ENCODE data around the gene LINGO3.
A peak's percentile ranks its signal among the peaks of the same experiment; 100 is the strongest.

LINGO3 gene

GRCh38 chr19:2333027-2333806 lies 25.3 kb upstream of the LINGO3 start:
- no peak overlapping the region for H3K27ac ChIP-seq (ENCODE audit: insufficient read depth, low read length, poor library complexity, severe bottlenecking)
- no peak for DNase-seq
- peaks cover 20% of the 10 kb centered on the region for H3K4me1 ChIP-seq (ENCODE audit: control insufficient read depth, insufficient read depth, low read length, poor library complexity, severe bottlenecking)
- no peaks in the 10 kb centered on the region for H3K27me3 ChIP-seq (replicated peaks; ENCODE audit: control insufficient read depth, insufficient read depth, low read length, poor library complexity, severe bottlenecking)
- H3K36me3 ChIP-seq (ENCODE audit: control insufficient read depth, insufficient read depth, low read length) = no peaks in the 10 kb centered on the region
- H3K9me3 ChIP-seq (ENCODE audit: control insufficient read depth, low read length) = no peaks in the 10 kb centered on the region
- no peak overlapping the region for H3K4me3 ChIP-seq (ENCODE audit: insufficient read depth, low read depth, low read length, poor library complexity, severe bottlenecking)

GRCh38 chr19:2332341-2333026 lies 24.5 kb upstream of the LINGO3 start:
- H3K27ac ChIP-seq (ENCODE audit: insufficient read depth, low read length, poor library complexity, severe bottlenecking) = no peak overlapping the region
- H3K27me3 ChIP-seq (replicated peaks; ENCODE audit: control insufficient read depth, insufficient read depth, low read length, poor library complexity, severe bottlenecking) = no peaks in the 10 kb centered on the region
- H3K36me3 ChIP-seq (ENCODE audit: control insufficient read depth, insufficient read depth, low read length) = no peaks in the 10 kb centered on the region
- H3K4me1 ChIP-seq (ENCODE audit: control insufficient read depth, insufficient read depth, low read length, poor library complexity, severe bottlenecking) = peaks cover 25% of the 10 kb centered on the region
- H3K9me3 ChIP-seq (ENCODE audit: control insufficient read depth, low read length) = no peaks in the 10 kb centered on the region
- peak in 1 of 3 donors; percentile 14 for DNase-seq
- H3K4me3 ChIP-seq (ENCODE audit: insufficient read depth, low read depth, low read length, poor library complexity, severe bottlenecking) = no peak overlapping the region

- no peak for DNase-seq
- Histone ChIP-seq H3K27me3 (replicated peaks; ENCODE audit: control insufficient read depth, insufficient read depth, low read length, poor library complexity, severe bottlenecking) (no peaks in the 10 kb centered on the region), H3K36me3 (ENCODE audit: control insufficient read depth, insufficient read depth, low read length) (no peaks in the 10 kb centered on the region), H3K27ac (ENCODE audit: insufficient read depth, low read length, poor library complexity, severe bottlenecking) (no peak overlapping the region), H3K4me3 (ENCODE audit: insufficient read depth, low read depth, low read length, poor library complexity, severe bottlenecking) (no peak overlapping the region), H3K9me3 (ENCODE audit: control insufficient read depth, low read length) (no peaks in the 10 kb centered on the region), H3K4me1 (ENCODE audit: control insufficient read depth, insufficient read depth, low read length, poor library complexity, severe bottlenecking) (peaks cover 29% of the 10 kb centered on the region)
Observed at GRCh38 chr19:2331601-2332246, 23.8 kb upstream of the LINGO3 start.

- no peaks in the 10 kb centered on the region for H3K9me3 ChIP-seq (ENCODE audit: control insufficient read depth, low read length)
- H3K4me3 ChIP-seq (ENCODE audit: insufficient read depth, low read depth, low read length, poor library complexity, severe bottlenecking) = no peak overlapping the region
- H3K4me1 ChIP-seq (ENCODE audit: control insufficient read depth, insufficient read depth, low read length, poor library complexity, severe bottlenecking) = peaks cover 29% of the 10 kb centered on the region
- no peaks in the 10 kb centered on the region for H3K27me3 ChIP-seq (replicated peaks; ENCODE audit: control insufficient read depth, insufficient read depth, low read length, poor library complexity, severe bottlenecking)
- H3K27ac ChIP-seq (ENCODE audit: insufficient read depth, low read length, poor library complexity, severe bottlenecking) = no peak overlapping the region
- peaks cover 2% of the 10 kb centered on the region for H3K36me3 ChIP-seq (ENCODE audit: control insufficient read depth, insufficient read depth, low read length)
- no peak for DNase-seq
Observed at GRCh38 chr19:2330632-2331284, 22.8 kb upstream of the LINGO3 start.

GRCh38 chr19:2330255-2330631 lies 22.3 kb upstream of the LINGO3 start:
- no peaks in the 10 kb centered on the region for H3K27me3 ChIP-seq (replicated peaks; ENCODE audit: control insufficient read depth, insufficient read depth, low read length, poor library complexity, severe bottlenecking)
- no peak overlapping the region for H3K4me3 ChIP-seq (ENCODE audit: insufficient read depth, low read depth, low read length, poor library complexity, severe bottlenecking)
- H3K4me1 ChIP-seq (ENCODE audit: control insufficient read depth, insufficient read depth, low read length, poor library complexity, severe bottlenecking) = peaks cover 29% of the 10 kb centered on the region
- no peak overlapping the region for H3K27ac ChIP-seq (ENCODE audit: insufficient read depth, low read length, poor library complexity, severe bottlenecking)
- DNase-seq = no peak
- peaks cover 4% of the 10 kb centered on the region for H3K36me3 ChIP-seq (ENCODE audit: control insufficient read depth, insufficient read depth, low read length)
- H3K9me3 ChIP-seq (ENCODE audit: control insufficient read depth, low read length) = no peaks in the 10 kb centered on the region

- Histone ChIP-seq H3K36me3 (ENCODE audit: control insufficient read depth, insufficient read depth, low read length) (peaks cover 6% of the 10 kb centered on the region), H3K27me3 (replicated peaks; ENCODE audit: control insufficient read depth, insufficient read depth, low read length, poor library complexity, severe bottlenecking) (no peaks in the 10 kb centered on the region), H3K4me1 (ENCODE audit: control insufficient read depth, insufficient read depth, low read length, poor library complexity, severe bottlenecking) (peaks cover 29% of the 10 kb centered on the region), H3K4me3 (ENCODE audit: insufficient read depth, low read depth, low read length, poor library complexity, severe bottlenecking) (peak overlapping the region; percentile 92), H3K27ac (ENCODE audit: insufficient read depth, low read length, poor library complexity, severe bottlenecking) (no peak overlapping the region), H3K9me3 (ENCODE audit: control insufficient read depth, low read length) (no peaks in the 10 kb centered on the region)
- no peak for DNase-seq
Observed at GRCh38 chr19:2329501-2329916, 21.6 kb upstream of the LINGO3 start.

- H3K9me3 ChIP-seq (ENCODE audit: control insufficient read depth, low read length) = no peaks in the 10 kb centered on the region
- peak overlapping the region; percentile 92 for H3K4me3 ChIP-seq (ENCODE audit: insufficient read depth, low read depth, low read length, poor library complexity, severe bottlenecking)
- DNase-seq = no peak
- H3K27ac ChIP-seq (ENCODE audit: insufficient read depth, low read length, poor library complexity, severe bottlenecking) = peak overlapping the region; percentile 74
- peaks cover 29% of the 10 kb centered on the region for H3K4me1 ChIP-seq (ENCODE audit: control insufficient read depth, insufficient read depth, low read length, poor library complexity, severe bottlenecking)
- peaks cover 10% of the 10 kb centered on the region for H3K36me3 ChIP-seq (ENCODE audit: control insufficient read depth, insufficient read depth, low read length)
- H3K27me3 ChIP-seq (replicated peaks; ENCODE audit: control insufficient read depth, insufficient read depth, low read length, poor library complexity, severe bottlenecking) = no peaks in the 10 kb centered on the region
Observed at GRCh38 chr19:2329149-2329478, 21.2 kb upstream of the LINGO3 start.

DNA sequence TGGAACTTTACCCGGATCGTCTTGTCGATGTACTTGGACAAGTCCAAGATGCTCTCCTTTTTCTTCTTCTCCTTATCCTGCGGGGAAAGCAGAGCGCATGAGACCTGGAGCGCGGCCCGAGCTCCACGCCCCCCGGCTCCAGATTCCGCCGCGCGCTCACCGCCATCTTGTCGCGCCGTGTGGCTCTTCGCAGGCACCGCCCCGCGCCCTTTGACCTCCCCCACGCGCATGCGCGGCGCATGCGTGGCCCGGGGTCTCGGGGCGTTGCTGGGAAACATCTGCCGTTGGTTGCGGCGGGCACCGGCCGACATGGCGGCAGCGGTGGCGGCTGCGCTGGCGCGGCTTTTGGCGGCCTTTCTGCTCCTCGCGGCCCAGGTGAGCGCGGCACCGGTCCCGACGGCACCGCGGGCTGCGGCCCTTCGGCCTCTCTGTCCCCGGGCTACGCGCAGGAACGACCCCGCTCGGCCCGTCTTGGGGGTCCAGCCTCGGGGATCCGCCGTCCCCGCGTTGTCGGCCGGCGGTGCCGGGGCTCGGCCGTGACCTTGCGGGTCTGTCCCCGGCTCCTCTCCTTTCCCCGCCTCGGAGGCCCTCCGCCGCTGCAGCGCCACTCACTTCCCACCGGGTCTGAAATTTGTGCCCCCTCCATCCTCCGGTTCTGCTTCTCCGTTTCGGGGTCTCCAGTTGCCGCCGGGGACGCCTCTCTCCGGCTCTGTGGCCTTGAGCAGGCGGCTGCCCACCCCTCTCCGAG lies 20.6 kb upstream of the LINGO3 start, which contains the start of the genes LSM7 and SPPL2B:
Gene LSM7 (minus strand): TSS at position 186 of the 748 bp plus-strand sequence. CDS start 20 bp downstream, at position 166.
Gene SPPL2B (plus strand): TSS at position 284 of the 748 bp plus-strand sequence. CDS start 26 bp downstream, at position 310.
- Histone ChIP-seq H3K4me3 (ENCODE audit: insufficient read depth, low read depth, low read length, poor library complexity, severe bottlenecking) (peak within 1 kb of the TSS; percentile 92), H3K9me3 (ENCODE audit: control insufficient read depth, low read length) (no peaks in the 10 kb centered on the region), H3K4me1 (ENCODE audit: control insufficient read depth, insufficient read depth, low read length, poor library complexity, severe bottlenecking) (peaks cover 29% of the 10 kb centered on the region), H3K27ac (ENCODE audit: insufficient read depth, low read length, poor library complexity, severe bottlenecking) (peak within 1 kb of the TSS; percentile 74), H3K36me3 (ENCODE audit: control insufficient read depth, insufficient read depth, low read length) (peaks cover 15% of the 10 kb centered on the region), H3K27me3 (replicated peaks; ENCODE audit: control insufficient read depth, insufficient read depth, low read length, poor library complexity, severe bottlenecking) (no peaks in the 10 kb centered on the region)
- DNase-seq = peak; percentile 86 to 90 (median 89)

GRCh38 chr19:2327773-2328400 lies 19.9 kb upstream of the LINGO3 start:
- Histone ChIP-seq H3K27ac (ENCODE audit: insufficient read depth, low read length, poor library complexity, severe bottlenecking) (peak overlapping the region; percentile 74), H3K9me3 (ENCODE audit: control insufficient read depth, low read length) (no peaks in the 10 kb centered on the region), H3K36me3 (ENCODE audit: control insufficient read depth, insufficient read depth, low read length) (peaks cover 19% of the 10 kb centered on the region), H3K4me1 (ENCODE audit: control insufficient read depth, insufficient read depth, low read length, poor library complexity, severe bottlenecking) (peaks cover 29% of the 10 kb centered on the region), H3K4me3 (ENCODE audit: insufficient read depth, low read depth, low read length, poor library complexity, severe bottlenecking) (peak overlapping the region; percentile 92), H3K27me3 (replicated peaks; ENCODE audit: control insufficient read depth, insufficient read depth, low read length, poor library complexity, severe bottlenecking) (no peaks in the 10 kb centered on the region)
- DNase-seq = peak; percentile 15 to 47 (median 31)
